ENCODE data around the gene MXRA8. TPM values are rescaled to one million over a fixed set of nuclear protein-coding genes. Genes with fewer than 3 reads are reported as not detected.

The MXRA8 gene
- total and polyA plus RNA-seq, 9 of the 15 experiments (the other 6 are each of a cell fraction or from before 2014, with no cell fraction given): 0.66 to 11.3 (median 6.3) TPM

DNA sequence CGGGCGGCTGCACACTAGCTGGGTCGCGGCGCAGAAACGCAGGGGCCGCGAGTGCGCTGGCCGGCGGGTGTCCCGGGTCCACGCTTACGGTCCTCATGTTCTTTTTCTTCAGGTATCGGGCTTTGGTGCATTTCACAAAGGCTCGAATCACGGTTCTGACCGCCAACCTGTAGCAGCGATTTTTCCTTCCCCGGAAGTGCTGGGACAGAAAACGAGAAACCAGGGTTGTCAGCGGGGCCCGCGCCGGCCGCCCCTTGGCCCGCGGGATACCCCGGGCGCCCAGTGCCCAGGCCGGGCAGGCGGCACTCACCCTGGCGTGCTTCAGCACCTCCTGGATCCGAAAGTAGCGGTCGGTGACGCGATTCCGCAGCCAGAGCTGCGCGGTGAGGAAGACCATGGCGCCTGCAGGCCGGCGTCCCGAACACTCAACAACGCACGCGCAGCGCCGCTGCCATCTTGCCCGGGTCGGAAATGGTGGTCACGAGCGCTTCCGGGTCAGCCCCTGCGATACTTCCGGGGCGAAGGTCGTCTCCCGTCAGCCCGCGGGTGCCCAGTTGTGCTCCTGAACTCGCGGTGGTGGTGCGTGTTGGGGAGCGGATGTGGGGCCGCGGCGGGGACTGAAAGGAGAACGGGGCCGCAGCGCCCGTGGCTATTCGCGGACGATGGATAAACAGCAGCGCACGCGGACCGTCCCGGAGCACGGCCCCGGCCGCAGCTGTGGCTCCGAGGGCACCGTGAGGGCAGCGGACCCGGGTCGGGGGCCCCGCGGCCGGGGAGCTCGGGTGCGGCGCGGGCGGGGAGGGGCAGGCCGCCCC lies 48.7 kb upstream of the MXRA8 start, which contains the start of gene MRPL20 (continued):
- no peak; the same call in 1 of the 2 replicates for TF ChIP-seq RREB1 (CRISPR knock-in tag; IDR thresholded peaks at IDR 0.05)
- TF ChIP-seq, protein P1, sequence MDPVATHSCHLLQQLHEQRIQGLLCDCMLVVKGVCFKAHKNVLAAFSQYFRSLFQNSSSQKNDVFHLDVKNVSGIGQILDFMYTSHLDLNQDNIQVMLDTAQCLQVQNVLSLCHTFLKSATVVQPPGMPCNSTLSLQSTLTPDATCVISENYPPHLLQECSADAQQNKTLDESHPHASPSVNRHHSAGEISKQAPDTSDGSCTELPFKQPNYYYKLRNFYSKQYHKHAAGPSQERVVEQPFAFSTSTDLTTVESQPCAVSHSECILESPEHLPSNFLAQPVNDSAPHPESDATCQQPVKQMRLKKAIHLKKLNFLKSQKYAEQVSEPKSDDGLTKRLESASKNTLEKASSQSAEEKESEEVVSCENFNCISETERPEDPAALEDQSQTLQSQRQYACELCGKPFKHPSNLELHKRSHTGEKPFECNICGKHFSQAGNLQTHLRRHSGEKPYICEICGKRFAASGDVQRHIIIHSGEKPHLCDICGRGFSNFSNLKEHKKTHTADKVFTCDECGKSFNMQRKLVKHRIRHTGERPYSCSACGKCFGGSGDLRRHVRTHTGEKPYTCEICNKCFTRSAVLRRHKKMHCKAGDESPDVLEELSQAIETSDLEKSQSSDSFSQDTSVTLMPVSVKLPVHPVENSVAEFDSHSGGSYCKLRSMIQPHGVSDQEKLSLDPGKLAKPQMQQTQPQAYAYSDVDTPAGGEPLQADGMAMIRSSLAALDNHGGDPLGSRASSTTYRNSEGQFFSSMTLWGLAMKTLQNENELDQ (CRISPR knock-in tag; IDR thresholded peaks at IDR 0.05; ENCODE audit: borderline replicate concordance): no peak
- TF ChIP-seq ZNF431 (CRISPR knock-in tag; IDR thresholded peaks at IDR 0.05): no peak
- TF ChIP-seq PTTG1 (tag; IDR thresholded peaks at IDR 0.05; ENCODE audit: low read depth): no peak
- TF ChIP-seq ZNF717 (CRISPR knock-in tag; IDR thresholded peaks at IDR 0.05): no peak
- TF ChIP-seq ETV1 (tag; conservative IDR thresholded peaks at IDR 0.05; ENCODE audit: low read depth): peak; percentile 64
- no peak; the same call in 1 of the 2 replicates for TF ChIP-seq TARDBP (IDR thresholded peaks at IDR 0.05)
- peak; percentile 89 for TF ChIP-seq KDM5B (IDR thresholded peaks at IDR 0.05; ENCODE audit: insufficient replicate concordance, low read depth, low read length)
